HG03095 (cell line): ENCODE data around the gene ACADL.
"Not testable (repeated sequence)": the region's sequence is repeated elsewhere in the genome, so short reads cannot be mapped to it uniquely, and the experiment has no call there.

Experiments used
- ATAC-seq: cut with Tn5 transposase; IDR thresholded peaks from one replicate; pipeline ENCODE4 v1.9.1; 2021; ENCODE audit warnings: moderate library complexity; ENCODE audit not compliant: unreplicated experiment

The ACADL gene

GRCh38 chr2:210203558-210203957 lies 21.7 kb downstream of the ACADL start:
- no peak for ATAC-seq

GRCh38 chr2:210203147-210203546 lies 22.1 kb downstream of the ACADL start:
- no peak for ATAC-seq

DNA sequence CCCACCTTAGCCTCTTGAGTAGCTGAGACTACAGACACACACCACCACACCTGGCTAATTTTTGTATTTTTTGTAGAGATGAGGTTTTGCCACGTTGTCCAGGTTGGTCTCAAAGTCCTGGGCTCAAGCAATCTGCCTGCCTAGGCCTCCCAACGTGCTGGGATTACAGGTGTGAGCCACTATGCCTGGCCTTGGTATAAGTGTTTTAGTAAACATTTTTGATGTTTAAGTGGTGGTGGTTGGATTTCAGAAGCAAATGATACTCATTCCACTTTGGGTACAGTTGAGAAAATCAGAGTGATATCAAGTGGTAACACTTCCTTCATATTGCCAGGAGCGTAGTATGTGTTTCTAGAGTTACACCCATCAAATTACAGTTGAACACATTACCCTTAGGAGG lies 25.4 kb downstream of the ACADL start:
- no peak for ATAC-seq

DNA sequence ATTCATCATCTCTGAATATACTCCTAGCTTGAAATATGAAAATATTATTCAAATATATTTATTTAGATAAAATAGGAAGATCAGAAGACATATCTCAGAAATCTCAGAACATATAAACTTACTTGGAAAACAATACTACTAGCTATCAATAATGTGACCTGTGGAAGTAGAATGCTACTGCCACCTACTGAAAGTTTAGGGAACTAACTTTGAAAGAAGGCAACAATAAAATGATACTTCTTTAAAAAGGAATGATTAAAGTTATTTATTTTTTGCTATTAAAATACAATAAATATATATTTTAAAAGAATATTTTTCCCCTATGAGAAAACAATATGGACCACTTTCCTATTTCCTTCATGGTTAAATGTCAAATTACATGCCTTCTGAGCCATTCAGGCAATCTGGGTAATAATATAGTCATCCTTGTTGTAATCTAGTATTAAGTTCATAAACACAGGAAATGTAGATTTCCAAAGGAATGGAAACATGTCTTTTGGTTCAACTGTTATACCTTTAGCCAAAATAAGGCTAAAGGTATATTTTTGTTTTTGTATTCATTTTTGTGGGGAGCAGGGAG lies 26.0 kb downstream of the ACADL start:
- peak; percentile 53 for ATAC-seq

- ATAC-seq, result no peak
Measured at GRCh38 chr2:210198326-210198725, 26.9 kb downstream of the ACADL start.

DNA sequence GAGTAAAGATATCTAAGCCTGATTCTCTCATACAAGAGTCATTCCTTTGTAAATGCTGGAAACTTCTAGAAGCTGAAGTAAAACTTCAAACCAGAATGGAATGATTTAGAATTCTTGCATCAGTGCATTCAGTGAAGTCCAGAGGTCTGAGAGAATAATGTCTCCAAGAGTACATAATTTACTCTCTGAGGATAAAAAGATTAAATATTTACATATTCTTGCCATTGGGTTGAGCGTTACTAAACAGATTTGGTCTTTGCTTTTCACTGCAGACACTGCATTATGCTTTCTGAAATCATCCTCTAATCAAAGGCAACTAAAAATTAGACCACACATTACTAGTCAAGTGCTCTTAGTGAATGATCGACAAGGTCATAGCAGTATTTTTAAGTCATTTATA lies 27.5 kb downstream of the ACADL start:
- no peak for ATAC-seq

- ATAC-seq, result no peak
Measured at GRCh38 chr2:210195101-210195852, 30.0 kb downstream of the ACADL start.

DNA sequence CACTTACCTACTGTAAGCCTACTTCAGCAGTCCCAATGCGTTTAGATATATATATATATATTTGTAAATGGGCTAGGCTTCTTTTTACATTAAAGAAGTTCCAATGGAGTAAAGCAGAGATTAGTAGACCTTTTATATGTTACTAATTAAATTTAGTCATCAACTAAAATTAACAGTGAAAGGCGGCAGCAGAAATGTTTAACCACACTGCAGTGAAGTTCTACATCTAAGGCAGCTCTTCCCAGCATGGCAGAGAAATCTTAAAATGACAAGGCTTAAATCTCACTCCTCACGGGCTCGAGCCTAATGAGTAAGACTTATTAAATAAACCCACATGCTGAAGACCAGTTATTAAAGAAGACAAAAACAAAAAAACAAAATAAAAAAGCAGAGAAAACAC lies 34.9 kb downstream of the ACADL start:
- ATAC-seq, result no peak

- no peak for ATAC-seq
Measured at GRCh38 chr2:210189452-210190138, 35.7 kb downstream of the ACADL start.

DNA sequence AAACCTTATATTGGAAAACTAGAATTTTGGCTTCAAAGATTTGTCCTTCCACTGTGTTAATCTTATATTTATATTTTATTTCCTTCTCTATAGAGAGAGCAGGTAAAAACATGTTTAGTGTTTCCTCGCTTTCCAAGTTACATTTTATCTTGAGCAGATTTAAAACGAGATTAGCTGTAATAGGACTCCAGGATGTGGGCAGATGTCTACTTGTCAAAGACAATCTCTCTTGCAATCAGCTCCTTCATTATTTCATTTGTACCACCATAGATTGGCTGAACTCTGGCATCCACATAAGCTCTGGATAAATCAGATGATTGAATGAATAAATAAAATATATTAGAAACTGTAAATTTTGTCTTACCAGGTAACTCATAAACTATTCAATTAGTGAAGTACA lies 36.5 kb downstream of the ACADL start:
- ATAC-seq, result no peak

DNA sequence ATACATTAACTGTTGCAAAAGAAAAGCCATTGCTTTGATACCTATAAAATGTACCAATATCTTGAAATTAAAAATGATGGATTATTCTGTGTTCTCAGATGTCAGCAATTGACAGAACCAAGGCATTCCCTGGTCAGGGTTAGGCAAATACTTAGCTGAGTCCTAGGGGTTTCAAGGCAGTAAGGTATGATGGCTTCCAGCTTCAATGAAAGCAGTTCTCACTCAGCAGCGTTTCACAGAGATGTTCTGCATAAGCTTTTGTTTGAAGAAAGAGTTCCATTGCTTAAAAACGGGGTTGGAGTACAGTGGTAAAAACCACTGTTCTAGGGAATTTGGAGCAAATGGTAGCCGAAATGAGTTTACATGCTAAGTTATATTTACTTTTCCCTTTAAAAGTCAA lies 37.1 kb downstream of the ACADL start:
- ATAC-seq, result no peak

GRCh38 chr2:210183936-210184335 lies 41.3 kb downstream of the ACADL start:
- ATAC-seq, result not testable (repeated sequence)

DNA sequence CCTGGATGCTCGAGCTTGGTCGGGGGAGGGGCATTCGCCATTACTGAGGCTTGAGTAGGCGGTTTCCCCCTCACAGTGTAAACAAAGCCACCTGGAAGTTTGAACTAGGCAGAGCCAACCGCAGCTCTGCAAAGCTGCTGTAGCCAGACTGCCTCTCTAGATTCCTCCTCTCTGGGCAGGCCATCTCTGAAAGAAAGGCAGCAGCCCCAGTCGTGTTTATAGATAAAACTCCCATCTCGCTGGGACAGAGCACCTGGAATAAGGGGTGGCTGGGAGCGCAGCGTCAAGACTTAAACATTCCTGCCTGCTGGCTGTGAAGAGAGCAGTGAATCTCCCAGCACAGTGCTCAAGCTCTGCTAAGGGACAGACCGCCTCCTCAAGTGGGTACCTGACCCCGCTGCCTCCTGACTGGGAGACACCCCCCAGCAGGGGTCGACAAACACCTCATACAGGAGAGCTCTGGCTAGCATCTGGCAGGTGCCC lies 43.6 kb downstream of the ACADL start:
- ATAC-seq, result not testable (repeated sequence)

- not testable (repeated sequence) for ATAC-seq
Measured at GRCh38 chr2:210181033-210181605, 44.1 kb downstream of the ACADL start.

GRCh38 chr2:210180477-210180876 lies 44.8 kb downstream of the ACADL start:
- no peak for ATAC-seq

DNA sequence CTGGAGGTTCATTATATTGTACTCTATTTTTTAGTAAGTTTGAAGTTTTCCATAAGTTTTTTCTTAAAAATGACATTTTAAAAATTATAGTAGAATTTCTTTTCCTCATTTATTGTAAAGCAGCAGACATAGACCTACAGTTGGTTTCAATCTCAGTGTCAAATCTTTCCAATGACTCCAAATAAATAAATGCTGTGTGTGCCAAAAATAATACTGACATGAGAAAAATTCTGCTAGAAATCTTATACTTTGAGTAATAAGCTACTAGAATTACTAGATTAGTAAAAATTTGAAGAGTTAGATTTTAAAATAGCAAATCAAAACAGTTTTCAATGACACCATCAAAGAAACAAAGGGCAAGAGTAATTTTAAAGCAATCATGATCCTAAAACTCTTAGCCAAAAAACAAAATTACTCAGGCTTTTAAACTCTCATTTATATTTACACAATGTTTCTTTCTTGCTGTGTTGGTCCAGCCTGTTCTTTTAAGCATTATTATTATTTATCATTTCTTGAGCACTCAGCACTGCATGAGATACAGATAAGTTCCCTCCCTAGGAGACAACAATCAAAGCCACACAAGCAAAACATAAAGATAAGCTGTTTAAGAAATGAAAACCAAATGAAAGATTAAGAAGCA lies 45.8 kb downstream of the ACADL start:
- ATAC-seq, result no peak

- ATAC-seq, result no peak
Measured at GRCh38 chr2:210177769-210178168, 47.5 kb downstream of the ACADL start.

- ATAC-seq, result not testable (repeated sequence)
Measured at GRCh38 chr2:210177115-210177514, 48.1 kb downstream of the ACADL start.

GRCh38 chr2:210174086-210174485 lies 51.2 kb downstream of the ACADL start:
- ATAC-seq, result no peak

- ATAC-seq, result no peak
Measured at GRCh38 chr2:210172219-210172575, 53.0 kb downstream of the ACADL start.
